Activated naive CD4-positive, alpha-beta T cell treated with anti-CD3 and anti-CD28 coated beads for 36 hours (primary cell): Measurements from ENCODE around the gene MBOAT1. TPM values are rescaled to one million over a fixed set of nuclear protein-coding genes. Genes with fewer than 3 reads are reported as not detected.
"Not testable (repeated sequence)": the region's sequence is repeated elsewhere in the genome, so short reads cannot be mapped to it uniquely, and the experiment has no call there.

Experiments used
- CTCF ChIA-PET: fragments of 350-600 bp; sonication (Branson Sonifier 250); formaldehyde crosslinking; loops from one replicate; lab custom pipeline; 2021; ENCODE audit warnings: antibody characterized with exemption; lab: Charles Lee
- DNase-seq: peaks from one replicate; pipeline ENCODE4 v3.0.0-alpha.2; 2020
- H3K27ac Mint-ChIP-seq: one replicate; pipeline ENCODE4 v1.8.0; 2021; ENCODE audit warnings: mild to moderate bottlenecking, mixed read lengths
- H3K27me3 Mint-ChIP-seq: one replicate; pipeline ENCODE4 v1.8.0; 2021; ENCODE audit warnings: low read depth, mixed read lengths
- H3K36me3 Mint-ChIP-seq: one replicate; pipeline ENCODE4 v1.8.0; 2021; ENCODE audit warnings: low read depth, mixed read lengths
- H3K4me1 Mint-ChIP-seq: one replicate; pipeline ENCODE4 v1.8.0; 2021; ENCODE audit warnings: low read depth, mixed read lengths
- H3K4me3 Mint-ChIP-seq: one replicate; pipeline ENCODE4 v1.8.0; 2021; ENCODE audit warnings: mild to moderate bottlenecking, moderate library complexity, mixed read lengths
- H3K9me3 Mint-ChIP-seq: one replicate; pipeline ENCODE4 v1.8.0; 2021; ENCODE audit warnings: mixed read lengths
- intact Hi-C: fragments of 100-400 bp; cut with micrococcal nuclease; formaldehyde crosslinking; loops from one replicate; pipeline ENCODE4 v1.15.1; 2023
- total RNA-seq, 2 experiments: library from RNA; stranded (reverse); gene quantifications; one replicate each; pipeline ENCODE4 v1.2.3, GENCODE V29; 2021

Gene MBOAT1
- total RNA-seq, 2 experiments from 2014 or later = 6.3 to 7.3 TPM

GRCh38 chr6:20159098-20159497 is 53.2 kb downstream of the MBOAT1 start:
- CTCF ChIA-PET = no interaction called here
- Mint-ChIP-seq H3K9me3 (no peaks in the 10 kb centered on the region), H3K27me3 (no peaks in the 10 kb centered on the region), H3K27ac (no peak overlapping the region), H3K4me1 (no peaks in the 10 kb centered on the region), H3K4me3 (no peak overlapping the region), H3K36me3 (no peaks in the 10 kb centered on the region)
- DNase-seq = no peak
- intact Hi-C loops = no loop called here

- no peaks in the 10 kb centered on the region for H3K36me3 Mint-ChIP-seq
- no peaks in the 10 kb centered on the region for H3K27me3 Mint-ChIP-seq
Observed at GRCh38 chr6:20158676-20159075, 53.6 kb downstream of the MBOAT1 start.

GRCh38 chr6:20156824-20157223 is 55.4 kb downstream of the MBOAT1 start:
- Mint-ChIP-seq H3K27me3 (no peaks in the 10 kb centered on the region), H3K27ac (no peak overlapping the region), H3K9me3 (no peaks in the 10 kb centered on the region), H3K4me3 (no peak overlapping the region), H3K36me3 (peaks cover 2% of the 10 kb centered on the region), H3K4me1 (no peaks in the 10 kb centered on the region)
- no peak for DNase-seq
- CTCF ChIA-PET = interaction anchor here (0.8 kb wide), 1 partner anchor 30 kb away, joined by 3 read pairs; no protein-coding TSS in a partner anchor
- intact Hi-C loops = no loop called here

More at GRCh38 chr6:20158676-20159075, 53.6 kb downstream of the MBOAT1 start:
- no peak for DNase-seq
- Mint-ChIP-seq H3K9me3 (no peaks in the 10 kb centered on the region), H3K27ac (no peak overlapping the region), H3K4me1 (no peaks in the 10 kb centered on the region), H3K4me3 (no peak overlapping the region)
- CTCF ChIA-PET = no interaction called here
- intact Hi-C loops = no loop called here

- no peak overlapping the region for H3K4me3 Mint-ChIP-seq
- CTCF ChIA-PET = no interaction called here
- intact Hi-C loops = no loop called here
- no peak overlapping the region for H3K27ac Mint-ChIP-seq
- no peak for DNase-seq
- no peaks in the 10 kb centered on the region for H3K4me1 Mint-ChIP-seq
- no peaks in the 10 kb centered on the region for H3K27me3 Mint-ChIP-seq
- H3K36me3 Mint-ChIP-seq = peaks cover 9% of the 10 kb centered on the region
- no peaks in the 10 kb centered on the region for H3K9me3 Mint-ChIP-seq
Observed at GRCh38 chr6:20154753-20155152, 57.5 kb downstream of the MBOAT1 start.

GRCh38 chr6:20153194-20153593 is 59.1 kb downstream of the MBOAT1 start:
- CTCF ChIA-PET = interaction anchor here (1.1 kb wide), 1 partner anchor 26 kb away, joined by 5 read pairs; no protein-coding TSS in a partner anchor
- intact Hi-C loops = no loop called here

GRCh38 chr6:20148433-20148832 is 63.8 kb downstream of the MBOAT1 start:
- Mint-ChIP-seq H3K27ac (no peak overlapping the region), H3K27me3 (no peaks in the 10 kb centered on the region), H3K4me1 (no peaks in the 10 kb centered on the region), H3K36me3 (peaks cover 19% of the 10 kb centered on the region), H3K4me3 (no peak overlapping the region), H3K9me3 (peaks cover 3% of the 10 kb centered on the region)
- CTCF ChIA-PET = interaction anchor here (1.0 kb wide), 1 partner anchor 22 kb away, joined by 5 read pairs; no protein-coding TSS in a partner anchor
- DNase-seq = no peak
- intact Hi-C loops = no loop called here

More at GRCh38 chr6:20153194-20153593, 59.1 kb downstream of the MBOAT1 start:
- no peak for DNase-seq
- H3K27ac Mint-ChIP-seq = no peak overlapping the region
- H3K36me3 Mint-ChIP-seq = peaks cover 9% of the 10 kb centered on the region
- no peaks in the 10 kb centered on the region for H3K9me3 Mint-ChIP-seq
- H3K27me3 Mint-ChIP-seq = no peaks in the 10 kb centered on the region
- H3K4me1 Mint-ChIP-seq = no peaks in the 10 kb centered on the region
- H3K4me3 Mint-ChIP-seq = no peak overlapping the region

GRCh38 chr6:20147469-20147868 is 64.8 kb downstream of the MBOAT1 start:
- H3K27me3 Mint-ChIP-seq = no peaks in the 10 kb centered on the region
- no peak overlapping the region for H3K27ac Mint-ChIP-seq
- no peak for DNase-seq
- no peak overlapping the region for H3K4me3 Mint-ChIP-seq
- CTCF ChIA-PET = interaction anchor here (0.6 kb wide), 1 partner anchor 29 kb away, joined by 9 read pairs; no protein-coding TSS in a partner anchor
- peaks cover 3% of the 10 kb centered on the region for H3K9me3 Mint-ChIP-seq
- H3K4me1 Mint-ChIP-seq = no peaks in the 10 kb centered on the region
- intact Hi-C loops = no loop called here
- peaks cover 21% of the 10 kb centered on the region for H3K36me3 Mint-ChIP-seq

GRCh38 chr6:20146831-20147230 is 65.4 kb downstream of the MBOAT1 start:
- H3K36me3 Mint-ChIP-seq = peaks cover 20% of the 10 kb centered on the region
- H3K4me1 Mint-ChIP-seq, H3K27me3 Mint-ChIP-seq, DNase-seq, H3K27ac Mint-ChIP-seq, H3K4me3 Mint-ChIP-seq, H3K9me3 Mint-ChIP-seq, intact Hi-C loops, CTCF ChIA-PET: not testable (repeated sequence)

GRCh38 chr6:20146291-20146690 is 66.0 kb downstream of the MBOAT1 start:
- no peak overlapping the region for H3K4me3 Mint-ChIP-seq
- H3K27ac Mint-ChIP-seq = no peak overlapping the region
- intact Hi-C loops = no loop called here
- peaks cover 3% of the 10 kb centered on the region for H3K9me3 Mint-ChIP-seq
- DNase-seq = no peak
- no peaks in the 10 kb centered on the region for H3K27me3 Mint-ChIP-seq
- peaks cover 17% of the 10 kb centered on the region for H3K36me3 Mint-ChIP-seq
- CTCF ChIA-PET = no interaction called here
- H3K4me1 Mint-ChIP-seq = no peaks in the 10 kb centered on the region

GRCh38 chr6:20142866-20143265 is 69.4 kb downstream of the MBOAT1 start:
- H3K27me3 Mint-ChIP-seq = no peaks in the 10 kb centered on the region
- no peak overlapping the region for H3K4me3 Mint-ChIP-seq
- no peak overlapping the region for H3K27ac Mint-ChIP-seq
- CTCF ChIA-PET = no interaction called here
- intact Hi-C loops = no loop called here
- H3K36me3 Mint-ChIP-seq = peaks cover 17% of the 10 kb centered on the region
- no peak for DNase-seq
- H3K9me3 Mint-ChIP-seq = peaks cover 3% of the 10 kb centered on the region
- no peaks in the 10 kb centered on the region for H3K4me1 Mint-ChIP-seq

- H3K4me1 Mint-ChIP-seq = no peaks in the 10 kb centered on the region
- H3K4me3 Mint-ChIP-seq = no peak overlapping the region
- no peak overlapping the region for H3K27ac Mint-ChIP-seq
- peaks cover 1% of the 10 kb centered on the region for H3K9me3 Mint-ChIP-seq
- peaks cover 12% of the 10 kb centered on the region for H3K36me3 Mint-ChIP-seq
- DNase-seq = no peak
- intact Hi-C loops = no loop called here
- CTCF ChIA-PET = no interaction called here
- no peaks in the 10 kb centered on the region for H3K27me3 Mint-ChIP-seq
Observed at GRCh38 chr6:20141931-20142330, 70.3 kb downstream of the MBOAT1 start.

- not testable (repeated sequence) for H3K27ac Mint-ChIP-seq, H3K27me3 Mint-ChIP-seq
Observed at GRCh38 chr6:20139127-20139963, 72.9 kb downstream of the MBOAT1 start.

GRCh38 chr6:20137837-20138236 is 74.4 kb downstream of the MBOAT1 start:
- CTCF ChIA-PET = interaction anchor here (3.3 kb wide), 1 partner anchor 11 kb away, joined by 18 read pairs; no protein-coding TSS in a partner anchor
- no peaks in the 10 kb centered on the region for H3K27me3 Mint-ChIP-seq
- H3K4me3 Mint-ChIP-seq = no peak overlapping the region
- H3K9me3 Mint-ChIP-seq = no peaks in the 10 kb centered on the region
- H3K27ac Mint-ChIP-seq = no peak overlapping the region
- peaks cover 4% of the 10 kb centered on the region for H3K36me3 Mint-ChIP-seq
- H3K4me1 Mint-ChIP-seq = no peaks in the 10 kb centered on the region
- intact Hi-C loops = no loop called here
- DNase-seq = no peak

More at GRCh38 chr6:20139127-20139963, 72.9 kb downstream of the MBOAT1 start:
- H3K36me3 Mint-ChIP-seq, H3K4me3 Mint-ChIP-seq, intact Hi-C loops, CTCF ChIA-PET, DNase-seq, H3K9me3 Mint-ChIP-seq, H3K4me1 Mint-ChIP-seq: not testable (repeated sequence)
